Upper lobe of right lung (tissue), 1 donor: ENCODE data around the gene UBE2J2. TPM values are rescaled to one million over a fixed set of nuclear protein-coding genes. Genes with fewer than 3 reads are reported as not detected.

Source experiments
- ATAC-seq: fragments of 200-7000 bp; cut with Tn5 transposase; one replicate; pipeline ENCODE4 v1.9.1; 2020; ENCODE audit warnings: mild to moderate bottlenecking, moderate library complexity
- DNase-seq: peaks from one replicate; pipeline ENCODE4 v3.0.0-alpha.2; 2020
- H3K27ac ChIP-seq: fragments of 200-600 bp; one replicate; pipeline ENCODE4 v1.8.0; 2022
- H3K27me3 ChIP-seq: fragments of 200-600 bp; one replicate; pipeline ENCODE4 v1.8.0; 2022; ENCODE audit warnings: mild to moderate bottlenecking
- H3K36me3 ChIP-seq: fragments of 200-600 bp; one replicate; pipeline ENCODE4 v1.8.0; 2022
- H3K4me1 ChIP-seq: fragments of 200-600 bp; one replicate; pipeline ENCODE4 v1.8.0; 2022
- H3K4me3 ChIP-seq: fragments of 200-600 bp; one replicate; pipeline ENCODE4 v1.8.0; 2022; ENCODE audit warnings: mild to moderate bottlenecking
- H3K9me3 ChIP-seq: fragments of 200-600 bp; one replicate; pipeline ENCODE4 v1.8.0; 2022
- intact Hi-C: fragments of 100-400 bp; cut with DNase I; formaldehyde crosslinking; loops from one replicate; pipeline ENCODE4 v1.11.0; 2022
- microRNA-seq: library from miRNA; unstranded; fragments of <30 nt; microRNA quantifications from one replicate; pipeline ENCODE4 v1.2.0, GENCODE V29; 2020; ENCODE audit warnings: borderline microRNAs expressed
- total RNA-seq: library from RNA; stranded (reverse); fragmentation: NEBNext Ultra II Directional; extraction: Animal tissue kit (Norgen Biotek cat#: 25700); gene quantifications from one replicate; pipeline ENCODE4 v1.2.1, GENCODE V29; 2021
- TF ChIP-seq, protein P1 (sequence below): fragments of 200-600 bp; IDR thresholded peaks from one replicate; pipeline ENCODE4 v1.8.0; 2022; ENCODE audit warnings: antibody characterized with exemption
- donor health status: DM: no; HTN: yes; CAD: no; lungs with severe emphysema.

UBE2J2 gene
- total RNA-seq, 1 donor from 2014 or later: 52.5 TPM

DNA sequence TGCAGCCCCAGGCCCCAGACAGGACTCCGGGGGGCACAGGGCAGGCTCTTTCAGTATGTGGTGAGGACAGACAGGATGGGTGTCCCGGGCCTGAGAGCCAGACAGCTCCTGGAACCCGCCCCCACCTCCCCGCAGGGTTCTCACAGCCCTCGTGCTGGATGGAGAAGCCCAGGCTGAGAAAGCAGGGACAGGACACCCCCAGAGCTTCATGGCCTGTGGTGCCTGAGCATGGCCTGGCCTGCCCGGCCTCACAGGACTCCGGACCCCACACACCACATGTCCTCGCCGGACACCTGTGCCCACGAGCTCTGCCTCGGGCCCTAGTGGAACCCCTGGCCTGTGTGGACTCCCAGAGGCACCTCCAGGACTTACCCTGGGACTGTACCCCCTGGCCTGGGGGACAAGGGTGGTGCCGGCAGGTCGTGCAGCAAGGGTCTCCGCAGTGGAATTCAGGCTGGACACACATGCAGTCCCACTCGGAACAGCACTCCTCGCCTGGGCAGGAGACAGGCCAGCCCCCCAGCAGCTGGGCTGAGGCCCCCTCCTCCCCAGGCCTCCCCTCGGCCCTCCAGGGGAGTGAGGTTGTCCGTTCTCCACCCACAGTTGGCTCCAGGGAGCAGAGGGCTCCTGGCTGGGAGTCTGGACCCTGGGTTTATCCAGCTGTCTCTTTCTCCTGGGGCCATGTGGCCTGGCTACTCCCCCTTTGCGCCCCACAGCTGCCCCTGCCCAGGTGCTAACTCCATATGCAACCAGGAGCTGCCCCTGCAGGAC is 68.5 kb downstream of the UBE2J2 start:
- TF ChIP-seq, protein P1, sequence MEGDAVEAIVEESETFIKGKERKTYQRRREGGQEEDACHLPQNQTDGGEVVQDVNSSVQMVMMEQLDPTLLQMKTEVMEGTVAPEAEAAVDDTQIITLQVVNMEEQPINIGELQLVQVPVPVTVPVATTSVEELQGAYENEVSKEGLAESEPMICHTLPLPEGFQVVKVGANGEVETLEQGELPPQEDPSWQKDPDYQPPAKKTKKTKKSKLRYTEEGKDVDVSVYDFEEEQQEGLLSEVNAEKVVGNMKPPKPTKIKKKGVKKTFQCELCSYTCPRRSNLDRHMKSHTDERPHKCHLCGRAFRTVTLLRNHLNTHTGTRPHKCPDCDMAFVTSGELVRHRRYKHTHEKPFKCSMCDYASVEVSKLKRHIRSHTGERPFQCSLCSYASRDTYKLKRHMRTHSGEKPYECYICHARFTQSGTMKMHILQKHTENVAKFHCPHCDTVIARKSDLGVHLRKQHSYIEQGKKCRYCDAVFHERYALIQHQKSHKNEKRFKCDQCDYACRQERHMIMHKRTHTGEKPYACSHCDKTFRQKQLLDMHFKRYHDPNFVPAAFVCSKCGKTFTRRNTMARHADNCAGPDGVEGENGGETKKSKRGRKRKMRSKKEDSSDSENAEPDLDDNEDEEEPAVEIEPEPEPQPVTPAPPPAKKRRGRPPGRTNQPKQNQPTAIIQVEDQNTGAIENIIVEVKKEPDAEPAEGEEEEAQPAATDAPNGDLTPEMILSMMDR: no peak
- Histone ChIP-seq H3K36me3 (no peaks in the 10 kb centered on the region), H3K9me3 (no peaks in the 10 kb centered on the region), H3K27ac (no peak overlapping the region), H3K27me3 (peaks cover 29% of the 10 kb centered on the region), H3K4me3 (no peak overlapping the region), H3K4me1 (peaks cover 6% of the 10 kb centered on the region)
- ATAC-seq: no peak
- DNase-seq: no peak
- intact Hi-C loops: no loop called here

DNA sequence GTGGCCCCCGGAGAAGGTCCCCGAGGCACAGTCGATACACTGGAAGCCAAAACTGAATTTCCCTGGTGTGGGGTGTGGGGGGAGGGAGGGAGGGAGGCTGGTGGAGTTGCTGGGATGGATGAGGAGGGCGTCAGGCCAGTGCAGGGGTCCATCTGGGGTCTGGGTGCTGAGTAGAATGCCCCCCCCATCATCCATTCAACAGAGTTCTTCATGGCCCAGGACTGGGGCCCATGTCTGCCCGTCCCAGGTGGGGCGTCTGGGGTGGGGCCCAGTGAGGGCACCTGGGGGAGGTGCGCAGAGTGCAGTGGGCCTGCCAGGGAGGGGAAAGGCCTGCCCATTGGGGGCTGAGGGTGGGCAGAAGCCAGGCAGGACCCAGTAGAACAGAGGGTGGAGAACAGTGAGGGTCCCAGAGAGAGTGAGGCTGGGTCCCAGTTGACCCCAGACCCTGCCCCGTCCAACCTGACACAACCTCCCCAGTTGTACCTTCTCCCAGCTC is 69.2 kb downstream of the UBE2J2 start:
- no peak overlapping the region for H3K4me3 ChIP-seq
- H3K4me1 ChIP-seq: peaks cover 6% of the 10 kb centered on the region
- ATAC-seq (no peak), DNase-seq (no peak)
- no peak overlapping the region for H3K27ac ChIP-seq
- no peaks in the 10 kb centered on the region for H3K36me3 ChIP-seq
- intact Hi-C loops: no loop called here
- H3K9me3 ChIP-seq: no peaks in the 10 kb centered on the region
- peaks cover 29% of the 10 kb centered on the region for H3K27me3 ChIP-seq
- TF ChIP-seq, protein P1: no peak

Small RNA genes lying within 50 kb of the gene (microRNA-seq; reads per million reads assigned to microRNA genes)
- gene MIR6726 (0.66 reads per million), gene MIR6727 (not detected)

Other genes starting within 250 kb of the UBE2J2 start
- 0.55 TPM for gene RNF223, start 199.5 kb downstream of the UBE2J2 start, total RNA-seq
- gene C1orf159, start 157.8 kb downstream of the UBE2J2 start, total RNA-seq: 9.7 TPM
- gene TTLL10, start 100.0 kb downstream of the UBE2J2 start, total RNA-seq: not detected
- 0.98 TPM for gene TNFRSF18, start 67.3 kb downstream of the UBE2J2 start, total RNA-seq
- 7.7 TPM for gene TNFRSF4, start 59.7 kb downstream of the UBE2J2 start, total RNA-seq
- 132 TPM for gene SDF4, start 41.9 kb downstream of the UBE2J2 start, total RNA-seq
- 16.7 TPM for gene B3GALT6, start 41.6 kb downstream of the UBE2J2 start, total RNA-seq
- gene C1QTNF12, start 27.1 kb downstream of the UBE2J2 start, total RNA-seq: 2.6 TPM
- gene SCNN1D, start 6.6 kb upstream of the UBE2J2 start, total RNA-seq: 3.6 TPM
- 55.2 TPM for gene ACAP3, start 34.1 kb upstream of the UBE2J2 start, total RNA-seq
- 14.2 TPM for gene PUSL1, start 34.7 kb upstream of the UBE2J2 start, total RNA-seq
- 81.9 TPM for gene INTS11, start 50.8 kb upstream of the UBE2J2 start, total RNA-seq
- gene CPTP, start 50.9 kb upstream of the UBE2J2 start, total RNA-seq: 20.4 TPM
- gene TAS1R3, start 57.4 kb upstream of the UBE2J2 start, total RNA-seq: 0.32 TPM
- 66.0 TPM for gene DVL1, start 75.6 kb upstream of the UBE2J2 start, total RNA-seq
- gene MXRA8, start 84.7 kb upstream of the UBE2J2 start, total RNA-seq: 66.3 TPM
- gene AURKAIP1, start 101.4 kb upstream of the UBE2J2 start, total RNA-seq: 92.1 TPM
- gene CCNL2, start 125.5 kb upstream of the UBE2J2 start, total RNA-seq: 165 TPM
- gene MRPL20, start 133.4 kb upstream of the UBE2J2 start, total RNA-seq: 80.7 TPM
- gene ANKRD65, start 147.4 kb upstream of the UBE2J2 start, total RNA-seq: 21.5 TPM
- 87.4 TPM for gene VWA1, start 161.8 kb upstream of the UBE2J2 start, total RNA-seq
- 10.4 TPM for gene ATAD3C, start 175.8 kb upstream of the UBE2J2 start, total RNA-seq
- 24.3 TPM for gene ATAD3B, start 197.9 kb upstream of the UBE2J2 start, total RNA-seq
- 21.9 TPM for gene ATAD3A, start 238.3 kb upstream of the UBE2J2 start, total RNA-seq